Hepatocyte (in vitro differentiated cells): Measurements from ENCODE around the gene LRRC61. TPM values are rescaled to one million over a fixed set of nuclear protein-coding genes. Genes with fewer than 3 reads are reported as not detected.

Source experiments
- DNase-seq: peaks from one replicate; pipeline ENCODE4 v3.0.0-alpha.2; 2016; ENCODE audit warnings: low spot score
- H2AFZ ChIP-seq: fragments of 200-600 bp; sonication (generic); 2 replicates; pipeline ENCODE4 v1.6.0; 2016; ENCODE audit warnings: antibody characterized with exemption, mild to moderate bottlenecking
- H3K27ac ChIP-seq: fragments of 200-600 bp; sonication (generic); 2 replicates; pipeline ENCODE4 v1.5.1; 2016; ENCODE audit warnings: mild to moderate bottlenecking
- H3K27me3 ChIP-seq: fragments of 200-600 bp; sonication (generic); 2 replicates; pipeline ENCODE4 v1.6.1; 2016
- H3K36me3 ChIP-seq: fragments of 200-600 bp; sonication (generic); replicated peaks from 2 replicates; pipeline ENCODE4 v1.5.1; 2016; ENCODE audit warnings: low read depth; ENCODE audit not compliant: insufficient read depth
- H3K4me1 ChIP-seq: fragments of 200-600 bp; sonication (generic); 2 replicates; pipeline ENCODE4 v1.5.1; 2016; ENCODE audit warnings: mild to moderate bottlenecking, moderate library complexity; ENCODE audit not compliant: insufficient read depth
- H3K4me2 ChIP-seq: fragments of 200-600 bp; sonication (generic); 2 replicates; pipeline ENCODE4 v1.6.0; 2016
- H3K4me3 ChIP-seq: fragments of 200-600 bp; sonication (generic); 2 replicates; pipeline ENCODE4 v1.5.1; 2016; ENCODE audit warnings: mild to moderate bottlenecking
- H3K79me2 ChIP-seq: fragments of 200-600 bp; sonication (generic); 2 replicates; pipeline ENCODE4 v1.6.0; 2017; ENCODE audit warnings: mild to moderate bottlenecking
- H3K9me2 ChIP-seq: fragments of 200-600 bp; sonication (generic); replicated peaks from 2 replicates; pipeline ENCODE4 v1.6.0; 2017; ENCODE audit warnings: mild to moderate bottlenecking; ENCODE audit not compliant: insufficient read depth
- H3K9me3 ChIP-seq: fragments of 200-600 bp; sonication (generic); 2 replicates; pipeline ENCODE4 v1.5.1; 2016; ENCODE audit warnings: low read depth, mild to moderate bottlenecking
- H4K20me1 ChIP-seq: fragments of 200-600 bp; sonication (generic); 2 replicates; pipeline ENCODE4 v1.6.0; 2016; ENCODE audit warnings: mild to moderate bottlenecking; ENCODE audit not compliant: insufficient read depth, poor library complexity, severe bottlenecking
- EZH2 ChIP-seq: fragments of 200-600 bp; sonication (generic); IDR thresholded peaks from 2 replicates; pipeline ENCODE4 v1.6.1; 2016; ENCODE audit warnings: antibody characterized with exemption, mild to moderate bottlenecking, borderline replicate concordance
- EZH2phosphoT487 ChIP-seq: fragments of 200-600 bp; sonication (generic); IDR thresholded peaks from one replicate; pipeline ENCODE4 v1.6.1; 2018; ENCODE audit warnings: antibody characterized with exemption, mild to moderate bottlenecking, low read depth, moderate library complexity; ENCODE audit not compliant: unreplicated experiment, severe bottlenecking
- WGBS: methylation state at CpG from one replicate; pipeline ENCODE4 v1.1.6; 2016; ENCODE audit warnings: low lambda C conversion rate; ENCODE audit errors: missing lambda C conversion rate; 5-methylcytosine and 5-hydroxymethylcytosine counted together
- polyA plus RNA-seq: library from polyadenylated mRNA; unstranded; fragments of >200 nt; fragmentation: Nextera tagmentation; extraction: Ambion mirVana; gene quantifications from 2 replicates; pipeline ENCODE4 v1.2.1, GENCODE V29; 2016
- total RNA-seq: library from RNA; depleted of rRNA; stranded (reverse); fragments of >200 nt; gene quantifications from 2 replicates; pipeline ENCODE4 v1.2.3, GENCODE V29; 2014
- TF ChIP-seq, protein P1 (sequence below): fragments of 200-600 bp; sonication (generic); IDR thresholded peaks from 2 replicates; pipeline ENCODE4 v1.5.1; 2016; ENCODE audit warnings: antibody characterized with exemption, mild to moderate bottlenecking; ENCODE audit not compliant: poor library complexity

The LRRC61 gene
- total and polyA plus RNA-seq, 2 experiments from 2014 or later = 23.4 to 38.7 TPM

DNA sequence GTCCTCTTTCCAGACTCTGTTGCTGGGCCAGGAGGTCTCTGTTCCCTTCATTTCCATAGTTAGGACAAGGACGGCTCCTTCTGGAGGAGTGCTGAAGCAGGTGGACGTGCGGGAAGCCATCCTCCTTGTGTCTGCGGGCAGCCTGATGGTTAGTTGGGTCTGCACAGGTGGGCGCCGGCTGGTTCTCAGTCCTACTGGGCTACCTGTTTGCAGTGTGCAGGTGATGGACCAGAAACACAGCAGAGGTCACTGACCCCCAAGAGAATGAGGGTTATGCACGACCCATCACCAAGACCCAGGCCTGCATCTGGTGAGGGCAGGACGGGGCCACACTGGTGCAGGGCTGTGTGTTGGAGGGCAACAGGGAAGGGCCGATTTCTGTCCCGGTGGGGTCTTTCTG lies 10.5 kb downstream of the LRRC61 start:
- Histone ChIP-seq H3K4me3 (no peak overlapping the region), H3K36me3 (no peaks in the 10 kb centered on the region), H2AFZ (no peak overlapping the region), H3K4me1 (peaks cover 6% of the 10 kb centered on the region), H3K9me2 (no peaks in the 10 kb centered on the region), H3K27me3 (no peaks in the 10 kb centered on the region), H4K20me1 (no peaks in the 10 kb centered on the region), H3K9me3 (no peaks in the 10 kb centered on the region), H3K79me2 (no peaks in the 10 kb centered on the region), H3K27ac (no peak overlapping the region), H3K4me2 (no peak overlapping the region)
- TF ChIP-seq, protein P1, sequence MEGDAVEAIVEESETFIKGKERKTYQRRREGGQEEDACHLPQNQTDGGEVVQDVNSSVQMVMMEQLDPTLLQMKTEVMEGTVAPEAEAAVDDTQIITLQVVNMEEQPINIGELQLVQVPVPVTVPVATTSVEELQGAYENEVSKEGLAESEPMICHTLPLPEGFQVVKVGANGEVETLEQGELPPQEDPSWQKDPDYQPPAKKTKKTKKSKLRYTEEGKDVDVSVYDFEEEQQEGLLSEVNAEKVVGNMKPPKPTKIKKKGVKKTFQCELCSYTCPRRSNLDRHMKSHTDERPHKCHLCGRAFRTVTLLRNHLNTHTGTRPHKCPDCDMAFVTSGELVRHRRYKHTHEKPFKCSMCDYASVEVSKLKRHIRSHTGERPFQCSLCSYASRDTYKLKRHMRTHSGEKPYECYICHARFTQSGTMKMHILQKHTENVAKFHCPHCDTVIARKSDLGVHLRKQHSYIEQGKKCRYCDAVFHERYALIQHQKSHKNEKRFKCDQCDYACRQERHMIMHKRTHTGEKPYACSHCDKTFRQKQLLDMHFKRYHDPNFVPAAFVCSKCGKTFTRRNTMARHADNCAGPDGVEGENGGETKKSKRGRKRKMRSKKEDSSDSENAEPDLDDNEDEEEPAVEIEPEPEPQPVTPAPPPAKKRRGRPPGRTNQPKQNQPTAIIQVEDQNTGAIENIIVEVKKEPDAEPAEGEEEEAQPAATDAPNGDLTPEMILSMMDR = no peak
- no peak for TF ChIP-seq EZH2
- TF ChIP-seq EZH2phosphoT487 = no peak
- no peak for DNase-seq
- 96% methylated on average over 10 of the region's 10 CpGs for WGBS

GRCh38 chr7:150334108-150334507 lies 11.0 kb downstream of the LRRC61 start:
- Histone ChIP-seq H3K79me2 (no peaks in the 10 kb centered on the region), H3K4me3 (no peak overlapping the region), H3K27me3 (no peaks in the 10 kb centered on the region), H3K9me3 (no peaks in the 10 kb centered on the region), H3K4me2 (no peak overlapping the region), H2AFZ (no peak overlapping the region), H3K9me2 (no peaks in the 10 kb centered on the region), H3K36me3 (no peaks in the 10 kb centered on the region), H4K20me1 (no peaks in the 10 kb centered on the region), H3K4me1 (peaks cover 6% of the 10 kb centered on the region), H3K27ac (no peak overlapping the region)
- WGBS = 97% methylated on average over 8 of the region's 8 CpGs
- DNase-seq = no peak
- no peak for TF ChIP-seq EZH2

DNA sequence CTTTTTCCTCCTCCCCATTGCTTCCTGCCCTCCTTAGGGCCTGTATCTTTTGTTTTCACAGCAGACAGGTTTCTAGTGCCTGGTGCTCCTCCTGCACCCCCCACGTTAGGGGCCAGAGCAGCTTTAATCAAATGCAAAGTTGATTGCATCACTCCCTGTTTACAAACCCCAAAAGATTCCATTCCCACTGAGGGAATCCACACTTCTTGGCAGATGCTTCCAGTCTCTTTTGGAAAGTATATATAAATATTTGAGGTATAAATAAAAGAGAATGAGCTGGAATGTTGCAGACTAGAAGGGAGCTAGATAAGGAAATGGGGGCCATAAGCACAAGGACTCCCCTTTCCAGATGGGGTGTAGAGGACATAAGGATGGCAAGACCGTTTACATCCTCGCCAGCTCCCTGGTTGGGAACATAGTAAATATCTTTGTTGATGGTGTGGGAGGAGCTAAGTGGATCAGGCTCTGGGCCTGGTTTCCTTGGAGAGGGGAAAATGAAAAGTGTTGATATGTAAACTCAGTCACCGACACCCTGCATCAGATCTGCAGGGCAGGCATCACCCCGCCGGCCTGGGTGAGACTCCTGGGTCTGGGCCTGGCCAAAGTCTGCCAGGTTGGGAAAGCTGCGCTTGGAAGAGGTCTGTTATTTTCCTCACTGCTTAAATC lies 12.1 kb downstream of the LRRC61 start:
- DNase-seq = no peak
- Histone ChIP-seq H3K4me3 (no peak overlapping the region), H3K9me3 (no peaks in the 10 kb centered on the region), H3K4me1 (peaks cover 14% of the 10 kb centered on the region), H2AFZ (no peak overlapping the region), H3K4me2 (no peak overlapping the region), H3K27ac (peak overlapping the region; percentile 24), H3K27me3 (no peaks in the 10 kb centered on the region), H3K79me2 (no peaks in the 10 kb centered on the region), H3K36me3 (no peaks in the 10 kb centered on the region), H4K20me1 (no peaks in the 10 kb centered on the region), H3K9me2 (no peaks in the 10 kb centered on the region)
- TF ChIP-seq, protein P1 = no peak
- TF ChIP-seq EZH2 = no peak
- TF ChIP-seq EZH2phosphoT487 = no peak
- 40% methylated on average over 7 of the region's 7 CpGs for WGBS

DNA sequence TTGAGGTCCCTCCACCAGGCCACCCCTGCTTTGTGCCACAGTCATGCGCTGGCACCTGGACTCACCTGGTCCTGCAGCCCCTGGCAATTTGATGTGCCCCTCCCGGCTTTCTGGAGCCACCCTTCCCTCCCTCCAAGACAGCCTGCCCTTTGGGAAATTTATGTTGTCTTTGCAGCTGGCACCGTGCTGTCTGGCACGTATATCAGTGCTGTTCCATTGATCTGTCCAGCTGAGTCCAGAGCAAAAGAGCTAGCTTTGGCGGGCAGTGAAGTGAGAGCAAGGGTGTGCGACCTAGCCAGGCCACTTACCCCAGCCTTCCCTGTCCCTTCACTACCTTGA lies 12.6 kb downstream of the LRRC61 start:
- Histone ChIP-seq H3K4me1 (peaks cover 19% of the 10 kb centered on the region), H3K9me2 (no peaks in the 10 kb centered on the region), H3K27ac (peak overlapping the region; percentile 24), H3K9me3 (no peaks in the 10 kb centered on the region), H3K27me3 (peaks cover under 1% of the 10 kb centered on the region), H3K36me3 (no peaks in the 10 kb centered on the region), H3K4me3 (no peak overlapping the region), H4K20me1 (no peaks in the 10 kb centered on the region), H3K79me2 (no peaks in the 10 kb centered on the region), H3K4me2 (no peak overlapping the region), H2AFZ (no peak overlapping the region)
- WGBS = 71% methylated on average over 6 of the region's 6 CpGs
- no peak for DNase-seq
- TF ChIP-seq EZH2phosphoT487 = no peak
- TF ChIP-seq EZH2 = no peak
- TF ChIP-seq, protein P1 = no peak
